HepG2 (cell line): ENCODE measurements around the gene ELL. TPM values are rescaled to one million over a fixed set of nuclear protein-coding genes. Genes with fewer than 3 reads are reported as not detected.

Source experiments
- ATRX ChIP-seq: sonication (generic); formaldehyde crosslinking; IDR thresholded peaks from 2 replicates; pipeline ENCODE4 v1.4.0; 2020; ENCODE audit warnings: missing genetic modification reagents, borderline replicate concordance
- EEA1 ChIP-seq: sonication (generic); formaldehyde crosslinking; IDR thresholded peaks from 2 replicates; pipeline ENCODE4 v1.5.1; 2020; ENCODE audit warnings: mild to moderate bottlenecking, missing genetic modification reagents, borderline replicate concordance
- GABPB1 ChIP-seq: IDR thresholded peaks from 2 replicates; pipeline ENCODE4 v1.6.1; 2016; ENCODE audit warnings: mild to moderate bottlenecking, missing genetic modification reagents, moderate library complexity, missing compliant biosample characterization
- HOMEZ ChIP-seq: IDR thresholded peaks from 2 replicates; pipeline ENCODE4 v1.6.1; 2016; ENCODE audit warnings: low read depth
- HOXA5 ChIP-seq: sonication (generic); formaldehyde crosslinking; IDR thresholded peaks from 2 replicates; pipeline ENCODE4 v1.4.0; 2020; ENCODE audit warnings: missing genetic modification reagents
- LCORL ChIP-seq, 2 experiments: fragments of 450-650 bp in 1 of 2; sonication (generic) in 1 of 2; formaldehyde crosslinking in 1 of 2; IDR thresholded peaks; 2 replicates each; pipeline versions ENCODE4 v1.5.0 to v1.6.1; 2017 to 2020; ENCODE audit warnings: antibody characterized with exemption in 1 of 2, missing genetic modification reagents in 1 of 2
- RARA ChIP-seq: IDR thresholded peaks from 2 replicates; pipeline ENCODE4 v1.6.1; 2016; ENCODE audit warnings: missing genetic modification reagents, missing compliant biosample characterization
- SMARCC2 ChIP-seq: fragments of 450-650 bp; IDR thresholded peaks from 2 replicates; pipeline ENCODE4 v1.6.1; 2017; ENCODE audit warnings: antibody characterized with exemption, mild to moderate bottlenecking
- SMARCE1 ChIP-seq: fragments of 450-650 bp; IDR thresholded peaks from 2 replicates; pipeline ENCODE4 v1.6.1; 2017; ENCODE audit warnings: borderline replicate concordance
- ZNF160 ChIP-seq: sonication (generic); formaldehyde crosslinking; IDR thresholded peaks from 2 replicates; pipeline ENCODE4 v1.8.0; 2022; ENCODE audit warnings: mild to moderate bottlenecking, inconsistent platforms, missing genetic modification reagents
- ZNF224 ChIP-seq: sonication (generic); formaldehyde crosslinking; IDR thresholded peaks from 2 replicates; pipeline ENCODE4 v1.5.0; 2020; ENCODE audit warnings: mild to moderate bottlenecking, missing genetic modification reagents
- ZNF230 ChIP-seq: sonication (generic); formaldehyde crosslinking; IDR thresholded peaks from 2 replicates; pipeline ENCODE4 v1.4.0; 2020; ENCODE audit warnings: mild to moderate bottlenecking, missing genetic modification reagents
- ZNF24 ChIP-seq: fragments of 450-650 bp; IDR thresholded peaks from 2 replicates; pipeline ENCODE4 v1.6.1; 2017; ENCODE audit warnings: antibody characterized with exemption, mild to moderate bottlenecking
- ZNF543 ChIP-seq: sonication (generic); formaldehyde crosslinking; IDR thresholded peaks from 2 replicates; pipeline ENCODE4 v1.4.0; 2020; ENCODE audit warnings: mild to moderate bottlenecking, missing genetic modification reagents
- ZNF646 ChIP-seq: sonication (generic); formaldehyde crosslinking; IDR thresholded peaks from 2 replicates; pipeline ENCODE4 v1.9.0; 2021; ENCODE audit warnings: mild to moderate bottlenecking, missing genetic modification reagents
- ZNF776 ChIP-seq: sonication (generic); formaldehyde crosslinking; IDR thresholded peaks from 2 replicates; pipeline ENCODE4 v1.4.0; 2020; ENCODE audit warnings: mild to moderate bottlenecking, missing genetic modification reagents
- ZNF782 ChIP-seq: sonication (generic); formaldehyde crosslinking; IDR thresholded peaks from 2 replicates; pipeline ENCODE4 v1.4.0; 2020; ENCODE audit warnings: missing genetic modification reagents, mild to moderate bottlenecking, borderline replicate concordance
- ZNF83 ChIP-seq: sonication (generic); formaldehyde crosslinking; IDR thresholded peaks from 2 replicates; pipeline ENCODE4 v1.4.0; 2020; ENCODE audit warnings: missing genetic modification reagents, mild to moderate bottlenecking, borderline replicate concordance
- polyA plus RNA-seq, 8 experiments: library from polyadenylated mRNA; depleted of rRNA in 3 of 8; stranded (reverse) in 7 of 8; unstranded in 1 of 8; fragments of >200 nt; fragmentation: Illumina TruSeq in 4 of 8; extraction: Trizol in 4 of 8; gene quantifications; 2 replicates each; pipeline versions ENCODE4 v1.2.1 to v1.2.3, GENCODE V29; 2011 to 2016; ENCODE audit warnings: low read depth in 4 of 8, missing spikeins in 1 of 8, mixed read lengths in 1 of 8; ENCODE audit not compliant: insufficient read depth in 1 of 8
- total RNA-seq, 5 experiments: library from RNA; depleted of rRNA; stranded (reverse); fragments of >200 nt; fragmentation: Illumina TruSeq; extraction: Trizol; gene quantifications; 2 replicates each; pipeline ENCODE4 v1.2.3, GENCODE V29; 2016; ENCODE audit warnings: low read depth in 1 of 5
- TF ChIP-seq, protein P1 (sequence below): sonication (generic); formaldehyde crosslinking; conservative IDR thresholded peaks from 2 replicates; pipeline ENCODE4 v1.4.0; 2020; ENCODE audit warnings: mild to moderate bottlenecking, missing genetic modification reagents, moderate library complexity

The ELL gene
- total and polyA plus RNA-seq, 2 of the 13 experiments (the other 11 are each of a cell fraction or from before 2014, with no cell fraction given) = 3.7 to 5.4 TPM

DNA sequence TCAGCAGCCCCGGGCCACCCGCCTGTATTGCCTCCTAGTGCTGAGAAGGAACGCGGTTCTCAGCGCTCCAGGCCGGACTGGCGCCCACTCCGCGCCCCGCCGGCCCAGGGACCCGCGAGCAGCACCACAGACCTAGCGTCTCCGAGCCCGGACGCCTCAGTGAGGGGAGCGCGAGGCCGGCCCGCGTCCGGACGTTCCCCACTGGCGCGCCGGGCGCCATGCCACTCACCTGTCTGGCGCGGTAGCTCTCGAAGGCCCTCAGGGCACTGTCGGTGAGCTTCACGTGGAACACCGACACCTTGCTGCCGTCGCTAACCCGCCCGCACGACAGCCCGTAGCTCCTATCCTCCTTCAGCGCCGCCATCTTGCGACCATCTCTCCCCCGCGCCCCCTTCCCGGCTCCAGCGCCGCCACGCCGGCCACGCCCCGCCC is at the start of gene ELL (continued):
- TF ChIP-seq, protein P1, sequence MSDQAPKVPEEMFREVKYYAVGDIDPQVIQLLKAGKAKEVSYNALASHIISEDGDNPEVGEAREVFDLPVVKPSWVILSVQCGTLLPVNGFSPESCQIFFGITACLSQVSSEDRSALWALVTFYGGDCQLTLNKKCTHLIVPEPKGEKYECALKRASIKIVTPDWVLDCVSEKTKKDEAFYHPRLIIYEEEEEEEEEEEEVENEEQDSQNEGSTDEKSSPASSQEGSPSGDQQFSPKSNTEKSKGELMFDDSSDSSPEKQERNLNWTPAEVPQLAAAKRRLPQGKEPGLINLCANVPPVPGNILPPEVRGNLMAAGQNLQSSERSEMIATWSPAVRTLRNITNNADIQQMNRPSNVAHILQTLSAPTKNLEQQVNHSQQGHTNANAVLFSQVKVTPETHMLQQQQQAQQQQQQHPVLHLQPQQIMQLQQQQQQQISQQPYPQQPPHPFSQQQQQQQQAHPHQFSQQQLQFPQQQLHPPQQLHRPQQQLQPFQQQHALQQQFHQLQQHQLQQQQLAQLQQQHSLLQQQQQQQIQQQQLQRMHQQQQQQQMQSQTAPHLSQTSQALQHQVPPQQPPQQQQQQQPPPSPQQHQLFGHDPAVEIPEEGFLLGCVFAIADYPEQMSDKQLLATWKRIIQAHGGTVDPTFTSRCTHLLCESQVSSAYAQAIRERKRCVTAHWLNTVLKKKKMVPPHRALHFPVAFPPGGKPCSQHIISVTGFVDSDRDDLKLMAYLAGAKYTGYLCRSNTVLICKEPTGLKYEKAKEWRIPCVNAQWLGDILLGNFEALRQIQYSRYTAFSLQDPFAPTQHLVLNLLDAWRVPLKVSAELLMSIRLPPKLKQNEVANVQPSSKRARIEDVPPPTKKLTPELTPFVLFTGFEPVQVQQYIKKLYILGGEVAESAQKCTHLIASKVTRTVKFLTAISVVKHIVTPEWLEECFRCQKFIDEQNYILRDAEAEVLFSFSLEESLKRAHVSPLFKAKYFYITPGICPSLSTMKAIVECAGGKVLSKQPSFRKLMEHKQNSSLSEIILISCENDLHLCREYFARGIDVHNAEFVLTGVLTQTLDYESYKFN (CRISPR knock-in tag) = peak; percentile 13; the same call in 1 of the 2 replicates
- TF ChIP-seq ZNF83 (CRISPR knock-in tag) = no peak
- peak; percentile 66; the same call in 1 of the 2 replicates for TF ChIP-seq GABPB1 (CRISPR knock-in tag)
- TF ChIP-seq ZNF776 (CRISPR knock-in tag) = peak; percentile 36; the same call in 1 of the 2 replicates
- no peak for TF ChIP-seq LCORL (IDR thresholded peaks at IDR 0.05)
- 0 out of 2 replicates have a peak, but pooled peaks have one; percentile 37 for TF ChIP-seq LCORL (CRISPR knock-in tag; IDR thresholded peaks at IDR 0.05)
- 0 out of 2 replicates have a peak, but pooled peaks have one; percentile 58 for TF ChIP-seq ZNF230 (CRISPR knock-in tag)
- TF ChIP-seq HOXA5 (CRISPR knock-in tag) = 0 out of 2 replicates have a peak, but pooled peaks have one; percentile 63
- no peak for TF ChIP-seq ZNF160
- TF ChIP-seq ZNF543 (CRISPR knock-in tag) = no peak
- TF ChIP-seq HOMEZ (CRISPR knock-in tag) = no peak
- TF ChIP-seq SMARCE1 = no peak
- no peak for TF ChIP-seq ZNF224
- no peak for TF ChIP-seq ZNF24
- 0 out of 2 replicates have a peak, but pooled peaks have one; percentile 53 for TF ChIP-seq ZNF782
- no peak for TF ChIP-seq RARA (CRISPR knock-in tag)
- no peak for TF ChIP-seq ZNF646 (CRISPR knock-in tag)
- TF ChIP-seq SMARCC2 = no peak
- no peak for TF ChIP-seq ATRX (CRISPR knock-in tag)
- peak; percentile 41; the same call in 1 of the 2 replicates for TF ChIP-seq EEA1
